SH-SY5Y (cell line): ENCODE results near the gene UGT1A7.

Experiments used
- GATA2 ChIP-seq: IDR thresholded peaks from 2 replicates; pipeline ENCODE4 v1.6.1; 2011; ENCODE audit warnings: mild to moderate bottlenecking, low read depth, low read length
- GATA3 ChIP-seq: IDR thresholded peaks from 2 replicates; pipeline ENCODE4 v1.6.1; 2011; ENCODE audit warnings: low read depth, mild to moderate bottlenecking, low read length, moderate library complexity

GRCh38 chr2:233747283-233747544 lies 65.5 kb downstream of the UGT1A7 start:
- TF ChIP-seq GATA2: no peak
- TF ChIP-seq GATA3: no peak
